Measurements from ENCODE around the gene UBD. TPM values are rescaled to one million over a fixed set of nuclear protein-coding genes. Genes with fewer than 3 reads are reported as not detected.

UBD gene
- total and polyA plus RNA-seq, 2 experiments from 2014 or later, result not detected

- TF ChIP-seq ZNF462 (CRISPR knock-in tag; IDR thresholded peaks at IDR 0.05) (no peak), EZH2 (IDR thresholded peaks at IDR 0.05; ENCODE audit: low read depth, unreplicated experiment) (no peak), STAT1 (IDR thresholded peaks at IDR 0.05; ENCODE audit: unreplicated experiment) (no peak), REST (IDR thresholded peaks at IDR 0.05; ENCODE audit: unreplicated experiment) (no peak)
Observed at GRCh38 chr6:29554764-29555163, 4.8 kb downstream of the UBD start (continued).
